ENCODE data around the gene CRIP2.

The CRIP2 gene

DNA sequence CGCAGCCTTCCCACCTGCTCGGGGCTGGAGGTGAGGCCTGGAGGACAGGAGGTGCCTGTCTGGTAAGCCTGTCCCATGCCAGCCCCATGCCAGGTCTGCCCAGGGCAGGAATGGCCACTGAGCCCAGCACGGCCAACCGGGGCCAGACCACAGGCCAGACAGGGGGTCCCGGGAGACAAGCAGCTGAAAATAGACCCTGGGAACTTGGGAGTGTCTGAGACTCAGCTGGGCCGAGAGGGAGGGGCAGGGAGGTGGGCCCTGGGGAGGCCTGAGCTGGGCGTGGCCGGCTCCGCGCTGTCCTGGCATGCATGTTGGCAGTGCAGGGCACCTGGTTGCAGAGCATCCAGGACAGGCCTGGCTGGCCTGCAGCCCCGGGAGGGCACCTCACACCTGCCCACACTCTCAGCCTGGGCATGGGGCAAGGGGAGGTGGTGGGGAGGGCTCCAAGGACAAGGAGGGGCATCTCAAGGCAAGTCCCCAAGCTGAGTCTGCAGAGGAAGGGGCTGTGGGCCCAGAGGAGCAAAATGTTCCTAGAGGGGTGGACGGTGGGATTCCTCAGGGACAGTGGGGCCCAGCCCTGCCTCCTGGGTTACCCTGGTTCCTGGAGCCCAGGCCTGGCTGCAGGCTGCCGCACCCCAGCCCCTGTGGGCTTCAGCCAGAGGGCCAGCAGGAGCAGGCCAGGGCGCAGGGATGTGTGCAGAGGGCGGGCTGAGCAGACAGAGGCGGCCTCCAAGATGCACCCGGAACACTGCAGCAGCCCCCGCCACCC lies 8.9 kb downstream of the CRIP2 start:
- DNase-seq (ENCODE audit: low spot score): no peak
- TF ChIP-seq, protein P1, sequence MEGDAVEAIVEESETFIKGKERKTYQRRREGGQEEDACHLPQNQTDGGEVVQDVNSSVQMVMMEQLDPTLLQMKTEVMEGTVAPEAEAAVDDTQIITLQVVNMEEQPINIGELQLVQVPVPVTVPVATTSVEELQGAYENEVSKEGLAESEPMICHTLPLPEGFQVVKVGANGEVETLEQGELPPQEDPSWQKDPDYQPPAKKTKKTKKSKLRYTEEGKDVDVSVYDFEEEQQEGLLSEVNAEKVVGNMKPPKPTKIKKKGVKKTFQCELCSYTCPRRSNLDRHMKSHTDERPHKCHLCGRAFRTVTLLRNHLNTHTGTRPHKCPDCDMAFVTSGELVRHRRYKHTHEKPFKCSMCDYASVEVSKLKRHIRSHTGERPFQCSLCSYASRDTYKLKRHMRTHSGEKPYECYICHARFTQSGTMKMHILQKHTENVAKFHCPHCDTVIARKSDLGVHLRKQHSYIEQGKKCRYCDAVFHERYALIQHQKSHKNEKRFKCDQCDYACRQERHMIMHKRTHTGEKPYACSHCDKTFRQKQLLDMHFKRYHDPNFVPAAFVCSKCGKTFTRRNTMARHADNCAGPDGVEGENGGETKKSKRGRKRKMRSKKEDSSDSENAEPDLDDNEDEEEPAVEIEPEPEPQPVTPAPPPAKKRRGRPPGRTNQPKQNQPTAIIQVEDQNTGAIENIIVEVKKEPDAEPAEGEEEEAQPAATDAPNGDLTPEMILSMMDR (IDR thresholded peaks at IDR 0.05; ENCODE audit: extremely low read depth, insufficient read depth, missing control alignments): no peak
- in situ Hi-C loops (cut with MboI; ENCODE audit: low pct_unique_long_range_greater_than_20kb, low sequenced_read_pairs, unreplicated experiment): no loop called here

DNA sequence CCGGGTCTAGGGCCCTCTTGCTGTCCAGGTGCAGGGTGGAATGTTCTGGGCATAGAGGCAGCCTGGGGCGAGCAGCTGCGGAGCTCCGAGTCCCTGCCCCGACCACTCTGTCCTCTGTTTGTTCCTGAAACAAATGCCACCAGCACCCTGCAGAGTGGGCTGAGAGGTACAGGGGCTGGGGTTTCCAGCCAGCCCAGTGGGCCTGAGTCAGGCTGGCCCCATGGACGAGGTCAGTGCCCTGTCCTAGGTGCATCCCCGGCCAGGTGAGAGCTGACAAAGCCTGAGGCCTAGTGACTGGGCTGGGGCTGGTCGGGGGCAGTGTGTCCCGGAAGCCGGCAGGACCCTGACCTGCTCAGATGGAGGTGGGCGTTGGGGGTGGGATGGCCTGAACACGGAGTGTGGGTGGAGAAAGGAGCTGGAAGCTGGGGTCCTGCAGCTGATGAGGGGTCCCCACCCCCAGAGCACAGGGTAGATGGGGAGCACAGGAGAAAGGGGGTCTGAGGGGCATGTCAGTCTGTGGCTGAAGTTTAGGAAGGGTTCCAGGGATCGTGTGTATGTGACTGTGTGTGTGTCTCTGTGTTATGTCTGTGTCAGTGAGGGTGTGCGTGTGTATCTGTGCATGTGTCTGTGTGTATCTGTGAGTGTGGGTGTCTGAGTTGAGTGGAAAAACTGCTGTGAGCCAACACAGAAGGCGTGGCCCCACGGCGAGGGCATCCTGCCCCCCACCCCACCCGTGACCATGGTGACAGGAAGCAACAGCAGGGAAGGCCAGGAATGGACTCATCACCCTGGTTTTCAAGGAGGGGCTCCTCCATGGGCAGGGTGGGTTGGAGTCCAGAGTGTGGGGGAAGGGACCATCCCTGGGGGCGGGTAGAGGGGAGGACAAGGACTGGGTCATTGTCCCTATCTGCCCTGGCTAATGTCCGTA lies 9.7 kb downstream of the CRIP2 start:
- TF ChIP-seq, protein P1 (IDR thresholded peaks at IDR 0.05; ENCODE audit: extremely low read depth, insufficient read depth, missing control alignments): no peak
- in situ Hi-C loops (cut with MboI; ENCODE audit: low pct_unique_long_range_greater_than_20kb, low sequenced_read_pairs, unreplicated experiment): no loop called here
- no peak for DNase-seq (ENCODE audit: low spot score)

DNA sequence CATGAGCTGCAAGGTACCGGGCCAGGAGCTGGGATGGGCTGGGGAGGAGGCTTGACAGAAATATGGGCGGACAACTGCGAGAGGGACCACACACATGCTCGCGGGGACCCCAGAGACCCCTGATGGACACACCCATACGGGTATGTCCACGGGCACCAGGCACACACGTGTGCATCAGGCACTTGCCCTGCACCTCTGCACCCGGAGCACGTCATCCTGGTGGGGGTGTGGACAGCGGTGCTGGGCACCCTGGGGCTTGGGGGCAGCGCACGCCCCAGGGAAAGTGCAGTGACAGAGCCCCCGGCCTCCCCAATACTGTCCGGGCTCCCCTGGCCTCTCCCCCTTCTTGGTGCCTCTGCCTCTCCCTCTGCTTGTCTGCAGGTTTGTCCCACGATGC lies 10.4 kb downstream of the CRIP2 start:
- no peak for DNase-seq (ENCODE audit: low spot score)
- in situ Hi-C loops (cut with MboI; ENCODE audit: low pct_unique_long_range_greater_than_20kb, low sequenced_read_pairs, unreplicated experiment): no loop called here

DNA sequence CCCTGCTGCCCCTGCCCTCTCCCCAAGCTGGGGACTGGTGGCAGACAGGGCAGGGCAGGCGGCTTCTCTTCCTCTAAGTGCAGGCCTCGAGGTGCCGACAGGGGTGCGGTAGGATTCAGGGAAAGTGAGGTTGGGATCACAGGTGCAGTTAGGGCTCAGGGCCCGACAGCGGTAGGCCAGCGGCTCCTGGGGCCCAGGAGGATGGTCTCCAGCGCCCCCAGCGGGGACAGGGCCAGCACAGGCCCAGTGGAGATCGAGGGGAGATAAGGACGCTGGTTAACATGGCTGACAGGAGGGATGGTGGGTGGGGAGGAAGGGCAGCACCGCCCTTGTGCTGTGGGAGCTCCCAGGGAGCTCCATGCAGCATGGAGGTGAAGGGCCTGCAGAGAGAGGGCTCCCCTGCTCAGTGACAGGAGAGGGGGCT lies 11.1 kb downstream of the CRIP2 start:
- TF ChIP-seq, protein P1 (IDR thresholded peaks at IDR 0.05; ENCODE audit: extremely low read depth, insufficient read depth, missing control alignments): peak; percentile 45
- in situ Hi-C loops (cut with MboI; ENCODE audit: low pct_unique_long_range_greater_than_20kb, low sequenced_read_pairs, unreplicated experiment): no loop called here
- no peak for DNase-seq (ENCODE audit: low spot score)

More for the DNA sequence above, 10.4 kb downstream of the CRIP2 start:
- TF ChIP-seq, protein P1 (IDR thresholded peaks at IDR 0.05; ENCODE audit: extremely low read depth, insufficient read depth, missing control alignments): no peak

DNA sequence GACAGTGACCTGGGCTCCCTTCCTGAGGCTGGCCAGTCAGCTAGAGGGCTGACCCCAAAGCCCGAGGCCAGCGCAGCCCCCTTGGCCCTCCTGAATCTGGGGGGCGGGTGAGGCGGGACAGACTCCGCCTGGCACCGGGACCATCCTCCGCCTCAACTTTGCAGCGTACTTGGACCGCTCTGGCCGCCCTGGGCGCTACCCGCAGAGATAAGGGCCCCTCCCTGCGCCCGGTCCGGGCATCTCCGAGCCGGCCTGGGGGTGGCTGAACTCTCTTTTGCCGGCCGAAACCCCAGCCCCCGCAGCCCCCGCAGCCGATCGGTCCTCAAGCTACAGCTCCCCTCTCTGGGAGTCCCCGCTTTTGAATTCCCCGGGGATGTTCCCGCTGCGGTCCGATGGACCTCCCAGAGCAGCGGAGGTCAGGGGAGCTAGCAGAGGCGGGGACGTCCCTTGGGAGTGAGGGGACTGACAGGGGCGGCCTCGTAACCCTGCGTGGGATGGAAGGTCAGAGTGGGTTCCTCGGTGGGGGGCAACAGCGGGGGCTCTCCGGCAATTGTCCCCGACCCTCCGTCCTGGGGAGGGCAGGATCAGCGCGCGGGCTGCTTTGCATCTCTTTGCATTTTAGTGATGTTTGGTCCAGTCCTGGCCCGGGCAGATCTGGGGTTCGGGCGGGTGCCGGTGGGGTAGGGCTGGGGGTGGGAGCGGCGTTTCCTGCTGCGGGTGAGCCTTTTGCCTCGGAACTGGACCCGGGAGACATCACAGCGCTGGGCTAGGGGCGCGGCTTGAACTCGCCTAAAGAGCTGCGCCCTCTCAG lies 11.7 kb downstream of the CRIP2 start, which contains the start of gene CRIP1:
CRIP1 (plus strand) TSS at position 724 of the 811 bp plus-strand sequence. CDS start 374 bp downstream, outside the sequence.
- in situ Hi-C loops (cut with MboI; ENCODE audit: low pct_unique_long_range_greater_than_20kb, low sequenced_read_pairs, unreplicated experiment): no loop called here
- TF ChIP-seq, protein P1 (IDR thresholded peaks at IDR 0.05; ENCODE audit: extremely low read depth, insufficient read depth, missing control alignments): no peak
- DNase-seq (ENCODE audit: low spot score): no peak

DNA sequence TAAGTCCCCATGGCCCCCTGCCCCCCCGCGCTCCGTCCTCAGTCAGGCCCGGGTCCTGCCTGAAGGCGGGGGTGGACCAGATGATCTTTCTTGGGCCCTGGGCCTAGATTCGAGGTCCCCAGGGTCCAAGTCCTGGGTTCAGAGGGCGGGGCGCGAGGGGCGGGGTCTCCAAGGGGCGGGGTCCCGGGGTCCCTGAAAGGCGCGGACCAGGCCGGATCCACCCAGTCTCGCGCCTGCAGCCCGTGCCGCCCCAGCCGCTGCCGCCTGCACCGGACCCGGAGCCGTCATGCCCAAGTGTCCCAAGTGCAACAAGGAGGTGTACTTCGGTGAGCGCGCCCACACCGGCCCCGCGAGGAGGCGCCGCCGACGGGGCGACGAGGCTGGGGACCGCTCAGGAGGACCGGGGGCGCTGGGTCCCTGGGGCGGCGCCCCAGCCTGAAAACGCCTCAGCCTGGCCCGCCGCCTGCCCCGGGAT lies 12.4 kb downstream of the CRIP2 start:
- no peak for DNase-seq (ENCODE audit: low spot score)
- TF ChIP-seq, protein P1 (IDR thresholded peaks at IDR 0.05; ENCODE audit: extremely low read depth, insufficient read depth, missing control alignments): no peak
- in situ Hi-C loops (cut with MboI; ENCODE audit: low pct_unique_long_range_greater_than_20kb, low sequenced_read_pairs, unreplicated experiment): no loop called here

Measured in GM13977 (cell line).